Measurements from ENCODE around the gene KIFC3.
"Not testable (repeated sequence)": the region's sequence is repeated elsewhere in the genome, so short reads cannot be mapped to it uniquely, and the experiment has no call there.

Gene KIFC3

DNA sequence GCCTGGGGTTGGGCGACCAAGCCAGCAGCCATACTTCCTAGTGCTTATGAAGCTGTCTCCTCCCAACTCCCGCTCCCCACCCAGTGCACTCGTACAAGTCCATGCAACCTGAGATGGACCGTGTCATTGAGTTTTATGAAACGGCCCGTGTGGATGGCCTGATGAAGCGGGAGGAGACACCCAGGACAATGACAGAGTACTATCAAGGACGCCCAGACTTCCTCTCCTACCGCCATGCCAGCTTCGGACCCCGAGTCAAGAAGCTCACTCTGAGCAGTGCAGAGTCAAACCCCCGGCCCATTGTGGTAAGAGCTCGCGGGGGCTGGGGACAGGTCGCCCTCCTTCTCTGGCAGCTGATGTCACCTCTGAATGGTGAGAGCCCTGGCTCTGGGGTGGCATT is 77.8 kb downstream of the KIFC3 start:
- Histone ChIP-seq H3K9ac (ENCODE audit: low read length) (no peak overlapping the region), H3K27ac (ENCODE audit: low read depth, low read length) (no peak overlapping the region), H3K27me3 (ENCODE audit: control insufficient read depth, insufficient read depth, low read length) (no peaks in the 10 kb centered on the region), H3K4me3 (ENCODE audit: low read depth, low read length) (no peak overlapping the region), H3K36me3 (ENCODE audit: control insufficient read depth, insufficient read depth, low read length) (no peaks in the 10 kb centered on the region), H3K9me3 (ENCODE audit: control insufficient read depth, insufficient read depth, low read depth, low read length) (no peaks in the 10 kb centered on the region), H3K4me1 (ENCODE audit: control insufficient read depth, insufficient read depth, low read length) (no peaks in the 10 kb centered on the region; the same call in 1 of the 2 replicates)

DNA sequence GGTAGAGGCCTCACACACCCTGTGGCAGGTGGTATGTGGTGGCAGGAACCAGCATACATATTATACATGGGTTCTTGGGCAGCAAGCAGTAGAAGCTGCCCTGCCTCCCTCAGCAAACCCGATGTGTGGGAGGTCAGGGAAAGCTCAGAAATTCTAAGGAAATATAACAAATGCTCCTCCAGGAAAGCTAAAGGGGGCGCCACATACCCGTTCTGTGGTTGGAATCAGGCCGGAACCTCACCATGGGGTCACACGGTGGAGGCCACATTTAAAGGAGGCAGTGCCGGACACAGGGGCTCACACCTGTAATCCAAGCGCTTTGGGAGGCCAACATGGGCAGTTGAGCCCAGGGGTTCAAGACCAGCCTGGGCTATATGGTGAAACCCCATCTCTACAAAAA is 79.1 kb downstream of the KIFC3 start:
- no peaks in the 10 kb centered on the region for H3K27me3 ChIP-seq (ENCODE audit: control insufficient read depth, insufficient read depth, low read length)
- no peak overlapping the region for H3K27ac ChIP-seq (ENCODE audit: low read depth, low read length)
- no peak overlapping the region for H3K9ac ChIP-seq (ENCODE audit: low read length)
- no peaks in the 10 kb centered on the region; the same call in 1 of the 2 replicates for H3K4me1 ChIP-seq (ENCODE audit: control insufficient read depth, insufficient read depth, low read length)
- H3K9me3 ChIP-seq (ENCODE audit: control insufficient read depth, insufficient read depth, low read depth, low read length): no peaks in the 10 kb centered on the region
- H3K4me3 ChIP-seq (ENCODE audit: low read depth, low read length): no peak overlapping the region
- H3K36me3 ChIP-seq (ENCODE audit: control insufficient read depth, insufficient read depth, low read length): no peaks in the 10 kb centered on the region

DNA sequence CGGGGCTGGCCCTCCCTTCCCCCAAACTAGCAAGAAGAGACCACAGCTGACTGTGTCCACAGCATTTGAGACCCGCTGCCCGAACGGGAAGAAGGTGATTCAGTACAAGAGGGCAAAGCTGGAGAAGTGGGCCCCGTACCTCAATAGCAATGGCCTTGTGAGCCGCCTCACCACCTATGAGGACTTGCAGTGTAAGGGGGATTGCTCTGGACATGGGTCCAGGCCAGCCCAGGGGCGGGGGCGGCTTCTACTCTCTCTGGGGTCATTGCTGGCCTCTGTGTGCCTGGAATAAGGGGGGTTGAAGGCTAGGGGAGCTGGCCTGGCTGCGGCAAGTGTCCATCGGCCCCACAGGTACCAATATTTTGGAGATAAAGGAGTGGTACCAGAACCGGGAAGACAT is 79.6 kb downstream of the KIFC3 start:
- Histone ChIP-seq H3K27ac (ENCODE audit: low read depth, low read length) (no peak overlapping the region), H3K4me1 (ENCODE audit: control insufficient read depth, insufficient read depth, low read length) (no peaks in the 10 kb centered on the region; the same call in 1 of the 2 replicates), H3K9me3 (ENCODE audit: control insufficient read depth, insufficient read depth, low read depth, low read length) (no peaks in the 10 kb centered on the region), H3K9ac (ENCODE audit: low read length) (no peak overlapping the region), H3K27me3 (ENCODE audit: control insufficient read depth, insufficient read depth, low read length) (no peaks in the 10 kb centered on the region), H3K36me3 (ENCODE audit: control insufficient read depth, insufficient read depth, low read length) (no peaks in the 10 kb centered on the region), H3K4me3 (ENCODE audit: low read depth, low read length) (no peak overlapping the region)

DNA sequence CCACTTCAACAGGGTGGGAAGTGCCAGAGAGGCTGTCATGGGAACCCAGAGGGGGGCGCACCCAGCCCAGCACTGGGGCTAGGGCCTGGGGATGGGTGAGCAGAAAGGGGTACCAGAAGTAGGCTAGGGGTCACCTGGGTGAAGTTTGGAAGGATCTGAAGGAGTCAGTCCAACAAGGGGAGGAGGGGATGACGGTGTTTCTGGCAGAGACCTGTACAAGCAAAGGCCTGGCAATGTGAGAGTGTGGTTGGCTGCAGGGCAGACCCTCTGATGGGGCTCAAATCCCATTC is 80.1 kb downstream of the KIFC3 start:
- H3K9ac ChIP-seq (ENCODE audit: low read length): no peak overlapping the region
- H3K27me3 ChIP-seq (ENCODE audit: control insufficient read depth, insufficient read depth, low read length): no peaks in the 10 kb centered on the region
- H3K36me3 ChIP-seq (ENCODE audit: control insufficient read depth, insufficient read depth, low read length): no peaks in the 10 kb centered on the region
- no peak overlapping the region for H3K27ac ChIP-seq (ENCODE audit: low read depth, low read length)
- H3K9me3 ChIP-seq (ENCODE audit: control insufficient read depth, insufficient read depth, low read depth, low read length): no peaks in the 10 kb centered on the region
- H3K4me3 ChIP-seq (ENCODE audit: low read depth, low read length): no peak overlapping the region
- H3K4me1 ChIP-seq (ENCODE audit: control insufficient read depth, insufficient read depth, low read length): no peaks in the 10 kb centered on the region; the same call in 1 of the 2 replicates

DNA sequence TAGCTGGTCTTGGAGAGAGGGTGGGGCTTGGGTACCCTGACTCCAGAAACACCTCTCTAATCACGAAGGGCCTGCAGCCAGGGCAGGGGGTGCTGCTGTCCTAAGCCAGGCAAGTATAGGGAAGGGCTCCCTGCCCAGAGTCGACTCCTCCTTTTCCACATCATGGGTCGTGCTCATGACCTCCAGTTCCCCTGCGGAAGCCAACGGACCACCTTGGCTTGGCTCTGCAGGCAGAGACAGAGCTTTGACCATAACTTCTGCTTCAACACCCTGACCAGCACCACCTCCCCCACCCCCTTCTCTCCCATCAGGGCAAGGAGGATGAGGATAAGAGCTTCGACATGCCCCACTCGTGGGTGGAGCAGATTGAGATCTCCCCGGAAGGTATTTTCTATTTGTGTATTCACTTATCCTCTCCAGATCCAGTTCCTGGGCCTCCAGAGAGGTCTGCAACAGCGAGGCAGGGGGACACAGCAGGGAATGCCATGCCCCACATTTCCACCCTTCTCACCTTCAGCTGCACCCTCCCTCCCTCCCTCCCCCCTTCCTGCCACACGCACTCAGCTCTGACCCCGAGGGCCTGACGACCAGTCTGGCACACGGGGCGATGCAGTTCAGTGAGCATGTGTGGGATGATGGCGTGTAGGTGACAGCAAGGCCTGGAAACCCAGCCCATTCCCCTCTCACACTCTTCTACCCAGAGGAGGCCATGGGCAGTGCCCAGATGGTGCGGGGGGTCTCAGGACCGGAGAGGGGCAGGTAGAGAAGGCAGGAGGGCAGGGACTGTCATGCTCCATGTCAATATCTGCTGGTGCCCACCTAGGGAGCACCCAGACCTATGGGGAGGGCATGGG is 80.7 kb downstream of the KIFC3 start:
- H3K27me3 ChIP-seq (ENCODE audit: control insufficient read depth, insufficient read depth, low read length): no peaks in the 10 kb centered on the region
- H3K4me3 ChIP-seq (ENCODE audit: low read depth, low read length): no peak overlapping the region
- H3K27ac ChIP-seq (ENCODE audit: low read depth, low read length): no peak overlapping the region
- H3K4me1 ChIP-seq (ENCODE audit: control insufficient read depth, insufficient read depth, low read length): no peaks in the 10 kb centered on the region; the same call in 1 of the 2 replicates
- H3K36me3 ChIP-seq (ENCODE audit: control insufficient read depth, insufficient read depth, low read length): no peaks in the 10 kb centered on the region
- no peak overlapping the region for H3K9ac ChIP-seq (ENCODE audit: low read length)
- no peaks in the 10 kb centered on the region for H3K9me3 ChIP-seq (ENCODE audit: control insufficient read depth, insufficient read depth, low read depth, low read length)

DNA sequence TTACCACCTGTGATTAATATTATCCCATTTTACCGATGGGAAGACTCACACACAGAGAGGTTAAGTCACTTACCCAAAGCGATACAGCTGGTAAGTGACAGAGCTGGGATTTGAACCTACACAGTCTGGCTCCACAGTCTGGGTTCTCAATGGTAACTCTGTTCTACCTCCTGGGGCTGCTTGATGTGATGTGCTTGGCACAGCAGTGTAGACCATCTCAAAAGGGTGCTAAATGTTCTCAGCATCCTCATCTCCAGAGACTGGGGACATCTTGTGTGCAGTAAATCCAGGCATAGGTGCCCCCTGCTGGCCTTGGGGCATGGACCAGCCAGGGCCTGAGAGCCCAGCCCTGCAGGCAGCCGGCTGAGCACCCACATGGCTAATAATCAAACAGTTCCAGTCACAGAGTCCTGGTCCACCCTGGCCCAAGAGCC is 82.1 kb downstream of the KIFC3 start:
- Histone ChIP-seq H3K9ac (ENCODE audit: low read length) (no peak overlapping the region), H3K4me3 (ENCODE audit: low read depth, low read length) (no peak overlapping the region), H3K27me3 (ENCODE audit: control insufficient read depth, insufficient read depth, low read length) (no peaks in the 10 kb centered on the region), H3K9me3 (ENCODE audit: control insufficient read depth, insufficient read depth, low read depth, low read length) (no peaks in the 10 kb centered on the region), H3K4me1 (ENCODE audit: control insufficient read depth, insufficient read depth, low read length) (no peaks in the 10 kb centered on the region; the same call in 1 of the 2 replicates), H3K36me3 (ENCODE audit: control insufficient read depth, insufficient read depth, low read length) (no peaks in the 10 kb centered on the region), H3K27ac (ENCODE audit: low read depth, low read length) (no peak overlapping the region)

DNA sequence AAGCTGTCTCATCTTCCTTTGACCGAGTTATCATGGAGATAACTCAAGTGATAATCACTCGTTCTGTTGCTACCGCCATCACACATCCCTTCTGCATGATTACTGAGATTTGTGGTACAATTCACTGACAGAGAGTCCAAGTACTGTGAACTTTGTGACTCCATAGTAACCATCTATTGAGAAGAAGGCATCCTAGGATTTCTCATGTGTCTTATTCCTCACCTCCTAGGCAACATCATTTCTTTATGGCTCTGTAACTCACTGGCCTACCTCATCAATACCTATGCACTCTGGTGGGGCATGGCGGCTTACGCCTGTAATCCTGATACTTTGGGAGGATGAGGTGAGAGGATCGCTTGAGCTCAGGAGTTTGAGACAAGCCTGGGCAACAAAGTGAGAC is 88.2 kb downstream of the KIFC3 start:
- Histone ChIP-seq H3K9me3 (ENCODE audit: control insufficient read depth, insufficient read depth, low read depth, low read length) (no peaks in the 10 kb centered on the region), H3K4me1 (ENCODE audit: control insufficient read depth, insufficient read depth, low read length) (no peaks in the 10 kb centered on the region), H3K9ac (ENCODE audit: low read length) (no peak overlapping the region), H3K36me3 (ENCODE audit: control insufficient read depth, insufficient read depth, low read length) (no peaks in the 10 kb centered on the region), H3K27me3 (ENCODE audit: control insufficient read depth, insufficient read depth, low read length) (no peaks in the 10 kb centered on the region), H3K4me3 (ENCODE audit: low read depth, low read length) (no peak overlapping the region), H3K27ac (ENCODE audit: low read depth, low read length) (no peak overlapping the region)

DNA sequence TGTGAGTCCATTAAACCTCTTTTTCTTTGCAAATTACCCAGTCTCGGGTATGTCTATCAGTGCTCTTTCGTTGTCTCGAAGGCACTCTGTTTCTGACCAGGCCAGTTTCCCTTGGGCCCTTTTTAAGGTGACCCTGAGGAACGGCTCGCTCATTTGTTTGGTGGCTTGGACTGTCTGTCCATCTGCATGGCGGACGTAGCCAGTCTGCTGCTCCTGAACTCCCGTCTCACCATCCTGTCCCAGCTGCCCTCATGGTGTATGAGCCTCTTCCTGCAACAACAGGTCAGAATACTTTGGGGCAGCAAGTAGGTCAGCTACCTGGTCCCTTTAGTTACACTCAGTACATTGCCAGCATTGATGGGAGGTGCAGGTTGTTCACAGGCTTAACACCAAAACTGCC is 88.7 kb downstream of the KIFC3 start:
- Histone ChIP-seq H3K27ac (ENCODE audit: low read depth, low read length) (no peak overlapping the region), H3K9me3 (ENCODE audit: control insufficient read depth, insufficient read depth, low read depth, low read length) (no peaks in the 10 kb centered on the region), H3K4me3 (ENCODE audit: low read depth, low read length) (no peak overlapping the region), H3K4me1 (ENCODE audit: control insufficient read depth, insufficient read depth, low read length) (no peaks in the 10 kb centered on the region), H3K36me3 (ENCODE audit: control insufficient read depth, insufficient read depth, low read length) (no peaks in the 10 kb centered on the region), H3K27me3 (ENCODE audit: control insufficient read depth, insufficient read depth, low read length) (no peaks in the 10 kb centered on the region), H3K9ac (ENCODE audit: low read length) (no peak overlapping the region)

DNA sequence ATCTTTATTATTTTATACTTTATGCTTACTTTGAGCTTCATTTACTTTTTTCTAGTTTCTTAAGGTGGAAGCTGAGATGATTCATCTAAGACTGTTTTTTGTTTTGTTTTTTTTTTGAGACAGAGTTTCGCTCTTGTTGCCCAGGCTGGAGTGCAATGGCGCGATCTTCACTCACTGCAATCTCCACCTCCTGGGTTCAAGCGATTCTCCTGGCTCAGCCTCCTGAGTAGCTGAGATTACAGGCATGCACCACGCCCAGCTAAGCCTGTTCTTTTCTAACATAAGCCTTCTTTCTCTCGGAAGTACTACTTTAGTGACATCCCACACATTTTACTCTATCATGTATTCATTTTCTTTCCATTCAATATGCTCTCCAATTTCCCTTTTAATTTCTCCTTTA is 89.7 kb downstream of the KIFC3 start:
- not testable (repeated sequence) for H3K9ac ChIP-seq (ENCODE audit: low read length); H3K27ac ChIP-seq (ENCODE audit: low read depth, low read length); H3K4me1 ChIP-seq (ENCODE audit: control insufficient read depth, insufficient read depth, low read length); H3K27me3 ChIP-seq (ENCODE audit: control insufficient read depth, insufficient read depth, low read length); H3K4me3 ChIP-seq (ENCODE audit: low read depth, low read length); H3K36me3 ChIP-seq (ENCODE audit: control insufficient read depth, insufficient read depth, low read length); H3K9me3 ChIP-seq (ENCODE audit: control insufficient read depth, insufficient read depth, low read depth, low read length)

DNA sequence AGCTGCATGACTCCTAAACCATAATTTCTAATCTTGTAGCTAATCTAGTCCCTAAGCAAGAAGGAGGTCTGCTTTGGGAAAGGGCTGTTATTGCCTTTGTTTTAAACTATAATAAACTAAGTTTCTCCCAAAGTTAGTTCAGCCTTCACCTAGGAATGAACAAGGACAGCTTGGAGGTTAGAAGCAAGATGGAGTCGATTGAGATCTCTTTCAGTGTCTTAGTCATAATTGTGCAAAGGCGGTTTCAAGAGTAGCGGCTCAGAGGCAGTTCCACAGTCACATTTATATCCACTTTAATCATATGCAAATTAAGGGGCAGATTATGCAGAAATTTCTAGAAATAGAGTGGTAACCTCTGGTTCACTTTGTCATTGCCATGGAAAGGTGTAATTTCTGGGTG is 90.3 kb downstream of the KIFC3 start:
- Histone ChIP-seq H3K36me3 (ENCODE audit: control insufficient read depth, insufficient read depth, low read length) (no peaks in the 10 kb centered on the region), H3K4me3 (ENCODE audit: low read depth, low read length) (no peak overlapping the region), H3K27me3 (ENCODE audit: control insufficient read depth, insufficient read depth, low read length) (no peaks in the 10 kb centered on the region; the same call in 1 of the 2 replicates), H3K4me1 (ENCODE audit: control insufficient read depth, insufficient read depth, low read length) (no peaks in the 10 kb centered on the region), H3K9me3 (ENCODE audit: control insufficient read depth, insufficient read depth, low read depth, low read length) (no peaks in the 10 kb centered on the region), H3K9ac (ENCODE audit: low read length) (no peak overlapping the region), H3K27ac (ENCODE audit: low read depth, low read length) (no peak overlapping the region)

DNA sequence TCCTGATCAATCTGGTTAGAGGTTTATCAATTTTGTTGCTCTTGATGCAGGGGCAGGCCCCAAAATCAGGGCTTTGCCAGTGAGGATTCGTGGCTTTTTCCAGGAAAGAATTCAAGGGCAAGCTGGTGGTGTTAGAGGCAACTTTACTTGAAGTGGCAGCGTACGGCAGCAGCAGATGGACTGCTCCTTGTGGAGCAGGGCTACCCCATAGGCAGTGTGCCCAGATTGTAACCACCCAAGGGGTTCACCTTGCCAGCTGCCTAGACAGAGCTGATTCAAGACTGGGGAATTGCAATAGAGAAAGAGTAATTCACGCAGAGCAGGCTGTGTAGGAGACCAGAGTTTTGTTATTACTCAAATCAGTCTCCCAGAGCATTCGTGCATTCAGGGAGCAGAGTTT is 90.9 kb downstream of the KIFC3 start:
- no peak overlapping the region for H3K9ac ChIP-seq (ENCODE audit: low read length)
- no peaks in the 10 kb centered on the region for H3K36me3 ChIP-seq (ENCODE audit: control insufficient read depth, insufficient read depth, low read length)
- H3K4me1 ChIP-seq (ENCODE audit: control insufficient read depth, insufficient read depth, low read length): no peaks in the 10 kb centered on the region
- no peaks in the 10 kb centered on the region; the same call in 1 of the 2 replicates for H3K27me3 ChIP-seq (ENCODE audit: control insufficient read depth, insufficient read depth, low read length)
- no peaks in the 10 kb centered on the region for H3K9me3 ChIP-seq (ENCODE audit: control insufficient read depth, insufficient read depth, low read depth, low read length)
- H3K27ac ChIP-seq (ENCODE audit: low read depth, low read length): no peak overlapping the region
- no peak overlapping the region for H3K4me3 ChIP-seq (ENCODE audit: low read depth, low read length)
